ENCODE data around the gene IL13RA1. TPM values are rescaled to one million over a fixed set of nuclear protein-coding genes. Genes with fewer than 3 reads are reported as not detected.

The IL13RA1 gene
- total RNA-seq, 1 donor from 2014 or later = 74.2 TPM

GRCh38 chrX:118717678-118718391 is 9.6 kb upstream of the IL13RA1 start:
- TF ChIP-seq CTCF (IDR thresholded peaks at IDR 0.05) = no peak
- Histone ChIP-seq H3K4me1 (no peaks in the 10 kb centered on the region), H3K9me3 (no peaks in the 10 kb centered on the region), H3K36me3 (no peaks in the 10 kb centered on the region), H3K27me3 (no peaks in the 10 kb centered on the region), H3K4me3 (no peak overlapping the region), H3K27ac (peak overlapping the region; percentile 55)
- ATAC-seq = peak; percentile 77
- DNase-seq = no peak
- intact Hi-C loops (cut with DNase I) = no loop called here

DNA sequence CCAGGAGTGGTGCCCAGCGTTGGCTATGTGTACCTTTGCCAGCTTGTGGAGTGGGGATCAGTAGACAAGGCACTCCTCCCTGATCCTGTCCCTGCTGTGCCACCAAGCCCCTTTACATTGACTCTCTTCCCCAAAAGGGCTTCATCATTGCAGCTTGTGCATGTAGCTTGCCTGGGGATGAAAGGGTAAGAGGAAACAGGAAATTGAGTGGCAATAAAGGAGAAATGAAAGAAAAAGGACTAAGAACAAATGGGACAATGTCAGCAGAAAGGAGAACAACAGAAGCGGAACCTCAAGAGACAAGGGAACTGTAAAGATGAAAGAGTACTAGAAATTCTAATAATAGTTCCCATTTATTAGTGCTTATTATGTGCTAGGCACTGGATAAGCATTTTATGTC is 8.7 kb upstream of the IL13RA1 start:
- H3K36me3 ChIP-seq = no peaks in the 10 kb centered on the region
- H3K27ac ChIP-seq = peak overlapping the region; percentile 55
- H3K9me3 ChIP-seq = no peaks in the 10 kb centered on the region
- DNase-seq = no peak
- H3K4me3 ChIP-seq = no peak overlapping the region
- H3K4me1 ChIP-seq = no peaks in the 10 kb centered on the region
- no peaks in the 10 kb centered on the region for H3K27me3 ChIP-seq
- peak; percentile 78 for ATAC-seq
- intact Hi-C loops (cut with DNase I) = no loop called here
- TF ChIP-seq CTCF (IDR thresholded peaks at IDR 0.05) = no peak

DNA sequence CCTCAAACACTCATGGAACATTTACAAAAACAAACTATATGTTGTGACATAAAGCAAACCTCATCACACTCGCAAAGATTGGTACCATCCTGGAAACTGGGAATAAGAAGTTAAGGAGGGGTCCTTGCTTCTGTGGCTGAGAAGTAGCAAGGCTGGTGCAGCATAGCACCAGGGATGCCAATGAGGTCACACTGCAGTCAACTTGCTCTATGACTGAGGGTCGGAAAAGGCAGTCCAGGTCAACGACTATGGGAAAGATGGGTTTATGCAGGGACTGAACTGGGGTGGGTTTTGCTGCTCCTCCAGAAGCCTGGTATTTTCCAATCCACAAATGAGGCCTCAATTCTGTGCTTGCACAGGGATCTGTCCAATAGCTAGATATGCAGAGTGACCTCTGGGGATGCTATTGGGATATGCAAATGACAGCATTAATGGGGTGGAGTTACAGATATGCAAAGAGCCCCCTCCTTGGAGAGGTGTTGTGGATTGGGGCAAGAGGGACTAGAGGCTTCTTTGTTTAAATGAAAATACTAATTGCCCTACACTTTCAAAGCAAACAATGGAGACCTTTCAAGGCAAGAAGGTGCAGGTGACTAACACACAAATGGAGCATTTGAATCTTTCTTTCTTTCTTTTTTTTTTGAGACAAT is 7.2 kb upstream of the IL13RA1 start:
- Histone ChIP-seq H3K27ac (no peak overlapping the region), H3K4me3 (no peak overlapping the region), H3K4me1 (peaks cover 4% of the 10 kb centered on the region), H3K36me3 (no peaks in the 10 kb centered on the region), H3K9me3 (no peaks in the 10 kb centered on the region), H3K27me3 (no peaks in the 10 kb centered on the region)
- intact Hi-C loops (cut with DNase I) = no loop called here
- ATAC-seq (no peak), DNase-seq (no peak)
- TF ChIP-seq CTCF (IDR thresholded peaks at IDR 0.05) = no peak

GRCh38 chrX:118723376-118723775 is 4.0 kb upstream of the IL13RA1 start:
- ATAC-seq = no peak
- H3K27me3 ChIP-seq = no peaks in the 10 kb centered on the region
- H3K4me1 ChIP-seq = peaks cover 16% of the 10 kb centered on the region
- no peaks in the 10 kb centered on the region for H3K36me3 ChIP-seq
- intact Hi-C loops (cut with DNase I) = no loop called here
- no peak for DNase-seq
- H3K27ac ChIP-seq = no peak overlapping the region
- TF ChIP-seq CTCF (IDR thresholded peaks at IDR 0.05) = no peak
- H3K4me3 ChIP-seq = no peak overlapping the region
- H3K9me3 ChIP-seq = no peaks in the 10 kb centered on the region

- Histone ChIP-seq H3K27ac (no peak overlapping the region), H3K4me1 (peaks cover 16% of the 10 kb centered on the region), H3K36me3 (no peaks in the 10 kb centered on the region), H3K9me3 (no peaks in the 10 kb centered on the region), H3K27me3 (no peaks in the 10 kb centered on the region), H3K4me3 (no peak overlapping the region)
- no peak for DNase-seq
- intact Hi-C loops (cut with DNase I) = no loop called here
- TF ChIP-seq CTCF (IDR thresholded peaks at IDR 0.05) = no peak
- no peak for ATAC-seq
Observed at GRCh38 chrX:118724365-118724764, 3.0 kb upstream of the IL13RA1 start.
